Erythroblast (primary cell): ENCODE results near the gene FCGR3A.

Experiments used
- GATA1 ChIP-seq: IDR thresholded peaks from 2 replicates; pipeline ENCODE4 v1.6.1; 2011; ENCODE audit warnings: low read depth, mild to moderate bottlenecking, control low read depth, low read length, moderate library complexity
- POLR2A ChIP-seq: IDR thresholded peaks from 2 replicates; pipeline ENCODE4 v1.6.1; 2011; ENCODE audit warnings: mild to moderate bottlenecking, low read length

DNA sequence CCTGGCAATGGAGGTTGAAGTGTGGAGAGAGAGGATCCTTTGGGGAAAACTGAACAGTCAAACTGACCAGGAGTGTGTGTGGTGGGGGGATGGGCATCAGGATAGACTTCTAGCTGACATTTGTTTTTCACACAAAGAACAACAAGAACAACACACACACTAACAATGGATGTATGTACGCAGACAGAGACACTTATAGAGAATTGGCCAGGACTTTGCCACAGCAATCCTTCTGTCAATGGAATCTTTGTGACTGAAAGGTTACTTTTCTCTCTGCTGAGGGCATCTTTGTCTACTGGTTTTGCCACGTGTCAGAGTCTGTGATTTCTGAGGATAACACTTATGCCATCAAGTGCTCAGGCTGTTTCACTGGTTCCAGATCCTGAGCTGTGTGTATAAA lies 56.8 kb downstream of the FCGR3A start:
- no peak for TF ChIP-seq POLR2A
- no peak for TF ChIP-seq GATA1
